ENCODE data around the gene PARP6. TPM values are rescaled to one million over a fixed set of nuclear protein-coding genes. Genes with fewer than 3 reads are reported as not detected.
A peak's percentile ranks its signal among the peaks of the same experiment; 100 is the strongest.

Gene PARP6
- total RNA-seq, 2 experiments from 2014 or later = 43.0 to 47.3 TPM

GRCh38 chr15:72230197-72231065 is 41.9 kb downstream of the PARP6 start:
- Mint-ChIP-seq H3K27ac (peak overlapping the region; percentile 98), H3K36me3 (peaks cover 46% of the 10 kb centered on the region), H3K4me1 (peaks cover 44% of the 10 kb centered on the region), H3K27me3 (peaks cover 14% of the 10 kb centered on the region), H3K9me3 (no peaks in the 10 kb centered on the region), H3K4me3 (peak overlapping the region; percentile 100)
- DNase-seq = peak; percentile 86

GRCh38 chr15:72229947-72230196 is 42.5 kb downstream of the PARP6 start:
- Mint-ChIP-seq H3K27ac (peak overlapping the region; percentile 100), H3K9me3 (no peaks in the 10 kb centered on the region), H3K36me3 (peaks cover 48% of the 10 kb centered on the region), H3K27me3 (peaks cover 14% of the 10 kb centered on the region), H3K4me3 (peak overlapping the region; percentile 100), H3K4me1 (peaks cover 46% of the 10 kb centered on the region)
- DNase-seq = no peak

DNA sequence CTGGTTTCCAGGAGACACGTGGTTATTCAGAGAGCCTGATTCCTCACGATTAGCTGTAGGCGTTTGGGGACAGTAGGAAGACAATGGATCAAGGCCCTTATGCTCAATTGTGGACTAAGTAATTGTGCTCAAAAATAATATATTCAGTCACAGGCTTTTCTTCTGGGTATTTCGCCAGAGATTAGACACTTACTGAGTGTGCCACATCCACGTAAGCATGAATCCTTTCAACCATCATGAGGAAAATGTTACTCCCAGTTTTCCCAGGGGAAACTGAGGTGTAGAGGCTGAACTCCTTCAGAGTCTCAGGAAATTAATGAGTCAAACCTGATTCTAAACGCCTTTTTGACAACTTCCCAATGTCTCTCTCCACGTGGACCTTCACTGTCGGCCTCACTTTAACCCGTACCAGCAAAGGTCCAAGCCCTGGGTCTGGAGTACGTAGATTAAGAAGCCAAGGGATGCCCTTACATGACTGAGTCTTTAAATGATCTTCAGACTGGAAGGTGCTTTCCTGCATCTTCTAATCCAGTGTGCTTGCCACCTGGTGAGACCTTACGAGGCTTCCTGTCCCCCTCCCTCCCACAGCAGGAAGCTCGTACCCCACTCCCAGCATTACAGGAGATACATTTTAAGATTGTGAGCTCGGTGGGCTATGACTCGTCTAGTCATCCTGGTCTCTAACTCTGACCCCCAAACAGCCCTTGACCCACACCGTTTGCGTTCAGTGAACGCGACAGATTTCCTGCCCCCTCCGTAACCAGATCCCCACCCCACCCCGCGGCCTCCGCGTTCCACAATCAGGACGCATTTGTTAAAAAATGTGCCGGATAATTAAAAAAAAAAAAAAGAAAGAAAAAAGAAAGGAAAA is 43.0 kb downstream of the PARP6 start:
- peak overlapping the region; percentile 100 for H3K4me3 Mint-ChIP-seq
- DNase-seq = peak; percentile 39
- H3K36me3 Mint-ChIP-seq = peaks cover 52% of the 10 kb centered on the region
- peaks cover 44% of the 10 kb centered on the region for H3K4me1 Mint-ChIP-seq
- no peaks in the 10 kb centered on the region for H3K9me3 Mint-ChIP-seq
- H3K27me3 Mint-ChIP-seq = peaks cover 14% of the 10 kb centered on the region
- peak overlapping the region; percentile 100 for H3K27ac Mint-ChIP-seq

GRCh38 chr15:72227720-72228119 is 44.6 kb downstream of the PARP6 start:
- Mint-ChIP-seq H3K4me3 (peak overlapping the region; percentile 100), H3K36me3 (peaks cover 65% of the 10 kb centered on the region), H3K4me1 (peaks cover 52% of the 10 kb centered on the region), H3K9me3 (no peaks in the 10 kb centered on the region), H3K27ac (peak overlapping the region; percentile 100), H3K27me3 (peaks cover 14% of the 10 kb centered on the region)
- no peak for DNase-seq

GRCh38 chr15:72227192-72227586 is 45.2 kb downstream of the PARP6 start:
- H3K4me1 Mint-ChIP-seq = peaks cover 52% of the 10 kb centered on the region
- peaks cover 14% of the 10 kb centered on the region for H3K27me3 Mint-ChIP-seq
- peaks cover 70% of the 10 kb centered on the region for H3K36me3 Mint-ChIP-seq
- DNase-seq = peak; percentile 54
- peak overlapping the region; percentile 100 for H3K4me3 Mint-ChIP-seq
- peak overlapping the region; percentile 100 for H3K27ac Mint-ChIP-seq
- no peaks in the 10 kb centered on the region for H3K9me3 Mint-ChIP-seq

GRCh38 chr15:72223278-72223677 is 49.1 kb downstream of the PARP6 start:
- peaks cover 76% of the 10 kb centered on the region for H3K36me3 Mint-ChIP-seq
- no peak for DNase-seq
- H3K9me3 Mint-ChIP-seq = no peaks in the 10 kb centered on the region
- peak overlapping the region; percentile 24 for H3K4me3 Mint-ChIP-seq
- peak overlapping the region; percentile 32 for H3K27ac Mint-ChIP-seq
- H3K4me1 Mint-ChIP-seq = peaks cover 67% of the 10 kb centered on the region
- peaks cover 1% of the 10 kb centered on the region for H3K27me3 Mint-ChIP-seq

DNA sequence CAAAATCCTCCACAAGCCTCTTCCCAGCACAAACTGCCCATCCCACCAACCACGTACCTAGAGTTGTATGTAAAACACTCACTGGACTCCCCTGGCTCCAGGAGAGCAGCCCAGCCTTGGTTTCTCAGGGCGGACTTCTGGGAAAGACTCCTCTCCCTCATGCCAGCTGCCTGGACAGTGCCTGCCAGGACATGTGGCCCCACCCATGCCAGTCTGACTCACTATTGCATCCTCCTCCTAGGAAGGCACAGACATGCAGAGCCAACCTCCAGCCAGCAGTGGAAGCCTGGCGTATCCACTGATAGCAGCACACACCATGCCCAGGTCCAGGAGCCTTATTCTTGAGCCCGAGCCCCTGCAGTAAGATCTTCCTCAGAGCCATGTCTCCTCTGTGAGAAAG is 50.0 kb downstream of the PARP6 start:
- DNase-seq = no peak
- Mint-ChIP-seq H3K4me1 (peaks cover 63% of the 10 kb centered on the region), H3K27me3 (no peaks in the 10 kb centered on the region), H3K4me3 (peak overlapping the region; percentile 42), H3K9me3 (no peaks in the 10 kb centered on the region), H3K36me3 (peaks cover 72% of the 10 kb centered on the region), H3K27ac (peak overlapping the region; percentile 72)

DNA sequence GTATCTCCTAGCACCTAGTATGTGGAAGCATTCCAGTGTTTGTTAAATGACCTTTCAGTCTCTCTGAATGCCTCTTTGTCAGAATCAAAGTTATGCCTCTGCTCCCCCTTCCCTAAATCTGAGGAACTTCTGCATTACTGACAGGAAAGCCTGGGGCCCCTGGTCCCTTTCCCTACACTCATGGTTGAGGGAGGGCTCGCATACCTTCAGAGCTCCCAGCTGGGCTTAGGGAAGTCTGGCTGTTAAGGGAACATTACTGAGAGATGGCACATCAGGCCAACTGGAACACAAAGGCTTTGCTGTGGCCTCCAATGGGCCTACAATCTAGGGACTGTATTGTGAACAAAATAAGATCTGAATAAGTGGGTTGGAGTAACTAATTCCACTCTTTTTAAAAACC is 51.7 kb downstream of the PARP6 start:
- peaks cover 53% of the 10 kb centered on the region for H3K4me1 Mint-ChIP-seq

GRCh38 chr15:72217216-72217615 is 55.1 kb downstream of the PARP6 start:
- Mint-ChIP-seq H3K27me3 (no peaks in the 10 kb centered on the region), H3K4me3 (no peak overlapping the region), H3K4me1 (peaks cover 26% of the 10 kb centered on the region), H3K9me3 (no peaks in the 10 kb centered on the region), H3K36me3 (peaks cover 47% of the 10 kb centered on the region), H3K27ac (no peak overlapping the region)
- no peak for DNase-seq

More for the DNA sequence above, 51.7 kb downstream of the PARP6 start:
- Mint-ChIP-seq H3K4me3 (no peak overlapping the region), H3K27ac (peak overlapping the region; percentile 68), H3K36me3 (peaks cover 59% of the 10 kb centered on the region), H3K27me3 (no peaks in the 10 kb centered on the region), H3K9me3 (no peaks in the 10 kb centered on the region)
- DNase-seq = no peak

DNA sequence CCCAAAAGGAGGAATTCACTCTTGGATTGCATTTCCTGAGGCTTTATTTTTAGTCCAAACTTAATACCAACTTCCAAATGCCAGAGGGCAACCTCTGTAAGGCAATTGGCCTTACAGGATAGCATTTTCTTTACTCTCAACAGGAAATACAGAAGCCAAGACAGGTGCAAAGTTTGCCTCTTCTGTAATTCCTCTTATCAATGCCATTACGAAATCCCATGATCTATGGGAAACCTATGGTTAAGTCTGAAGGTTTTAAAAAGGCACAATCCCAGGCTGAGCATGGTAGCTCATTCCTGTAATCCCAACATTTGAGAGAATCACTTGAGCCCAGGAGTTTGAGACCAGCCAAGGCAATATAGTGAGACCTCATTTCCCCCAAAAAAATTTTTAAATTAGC is 56.3 kb downstream of the PARP6 start:
- H3K27me3 Mint-ChIP-seq = no peaks in the 10 kb centered on the region
- peaks cover 19% of the 10 kb centered on the region for H3K4me1 Mint-ChIP-seq
- peaks cover 48% of the 10 kb centered on the region for H3K36me3 Mint-ChIP-seq
- H3K4me3 Mint-ChIP-seq = no peak overlapping the region
- H3K27ac Mint-ChIP-seq = no peak overlapping the region
- DNase-seq = no peak
- no peaks in the 10 kb centered on the region for H3K9me3 Mint-ChIP-seq

GRCh38 chr15:72207558-72208085 is 64.7 kb downstream of the PARP6 start:
- Mint-ChIP-seq H3K36me3 (peaks cover 78% of the 10 kb centered on the region), H3K27me3 (no peaks in the 10 kb centered on the region), H3K27ac (no peak overlapping the region), H3K4me1 (peaks cover 21% of the 10 kb centered on the region), H3K9me3 (no peaks in the 10 kb centered on the region), H3K4me3 (no peak overlapping the region)
- no peak for DNase-seq

DNA sequence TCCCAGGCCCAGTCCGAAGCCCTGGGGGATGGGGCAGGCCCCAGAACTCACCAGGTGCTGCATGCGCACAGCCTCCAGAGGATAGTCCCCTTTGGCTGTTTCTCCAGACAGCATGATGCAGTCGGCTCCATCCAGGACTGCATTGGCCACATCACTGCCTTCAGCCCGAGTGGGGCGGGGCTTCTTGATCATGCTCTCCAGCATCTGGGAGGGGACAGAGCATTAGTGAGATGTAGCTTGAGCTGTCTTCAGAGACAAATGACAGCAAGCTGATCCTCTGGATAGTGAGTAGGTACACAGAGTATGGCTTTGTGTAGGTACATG is 65.7 kb downstream of the PARP6 start:
- no peaks in the 10 kb centered on the region for H3K27me3 Mint-ChIP-seq
- peaks cover 80% of the 10 kb centered on the region for H3K36me3 Mint-ChIP-seq
- no peak overlapping the region for H3K4me3 Mint-ChIP-seq
- H3K27ac Mint-ChIP-seq = no peak overlapping the region
- H3K4me1 Mint-ChIP-seq = peaks cover 21% of the 10 kb centered on the region
- no peaks in the 10 kb centered on the region for H3K9me3 Mint-ChIP-seq
- DNase-seq = no peak

DNA sequence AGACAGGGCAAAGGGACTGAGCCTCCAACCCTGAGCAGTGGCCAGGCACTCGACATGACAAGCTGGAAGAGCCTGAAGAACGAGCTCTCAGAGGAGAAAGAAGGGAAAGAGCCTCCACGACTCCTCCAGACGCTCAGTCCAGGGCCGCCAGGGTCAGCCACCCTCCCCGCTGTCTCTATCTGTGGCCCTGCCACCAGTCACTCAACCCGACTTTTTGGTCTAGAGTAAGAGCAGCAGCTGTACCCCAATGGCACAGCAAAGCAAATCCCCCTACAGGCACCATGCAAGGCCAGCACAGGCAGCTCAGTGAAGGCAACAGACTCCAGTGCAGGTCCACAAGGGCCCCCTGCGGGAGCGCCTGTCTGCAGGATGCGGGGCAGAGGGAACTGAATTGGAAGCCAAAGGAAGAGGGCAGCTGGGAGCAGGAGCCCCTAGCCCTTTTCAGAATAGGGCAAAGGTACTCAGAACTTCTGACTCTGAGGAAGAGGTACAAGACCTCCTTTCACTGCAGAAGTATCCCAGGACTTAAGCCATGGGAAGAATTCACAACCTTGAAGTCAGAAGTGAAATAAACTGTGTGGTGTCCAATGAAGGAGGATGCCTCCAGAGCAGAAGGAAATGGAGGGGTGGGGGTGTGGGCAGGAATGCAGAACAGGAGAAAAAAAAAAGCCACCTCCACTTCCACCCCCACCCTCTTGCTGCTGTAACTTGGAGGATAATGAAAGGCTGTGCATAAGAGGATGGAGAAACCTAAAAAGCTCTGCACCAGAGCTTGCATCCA is 66.3 kb downstream of the PARP6 start:
- H3K9me3 Mint-ChIP-seq = no peaks in the 10 kb centered on the region
- DNase-seq = no peak
- peaks cover 75% of the 10 kb centered on the region for H3K36me3 Mint-ChIP-seq
- H3K27ac Mint-ChIP-seq = peak overlapping the region; percentile 38
- H3K27me3 Mint-ChIP-seq = no peaks in the 10 kb centered on the region
- no peak overlapping the region for H3K4me3 Mint-ChIP-seq
- peaks cover 19% of the 10 kb centered on the region for H3K4me1 Mint-ChIP-seq

GRCh38 chr15:72205273-72205672 is 67.1 kb downstream of the PARP6 start:
- no peak for DNase-seq
- H3K4me3 Mint-ChIP-seq = no peak overlapping the region
- H3K4me1 Mint-ChIP-seq = peaks cover 21% of the 10 kb centered on the region
- H3K36me3 Mint-ChIP-seq = peaks cover 76% of the 10 kb centered on the region
- peak overlapping the region; percentile 38 for H3K27ac Mint-ChIP-seq
- H3K9me3 Mint-ChIP-seq = no peaks in the 10 kb centered on the region
- H3K27me3 Mint-ChIP-seq = no peaks in the 10 kb centered on the region

DNA sequence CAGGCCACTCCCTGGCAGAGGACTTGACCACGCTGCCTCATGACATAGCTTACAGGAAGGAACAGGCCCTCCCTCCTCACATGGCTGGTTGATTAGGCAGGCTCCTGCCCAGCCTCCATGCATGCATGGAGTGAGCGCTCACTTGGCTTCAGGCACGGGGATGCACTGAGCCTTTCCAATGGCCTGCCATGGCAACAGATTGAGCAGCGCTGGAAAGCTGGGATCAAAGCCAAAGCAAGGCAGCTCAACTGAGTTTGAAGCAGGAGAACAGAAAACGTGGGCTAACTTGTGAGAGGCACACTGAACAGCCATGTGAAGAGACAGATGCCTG is 68.9 kb downstream of the PARP6 start:
- Mint-ChIP-seq H3K27ac (peak overlapping the region; percentile 32), H3K27me3 (no peaks in the 10 kb centered on the region), H3K4me3 (no peak overlapping the region), H3K36me3 (peaks cover 78% of the 10 kb centered on the region), H3K4me1 (peaks cover 23% of the 10 kb centered on the region), H3K9me3 (no peaks in the 10 kb centered on the region)
- DNase-seq = no peak
